Activated B cell treated with CpG ODN at 0.5 μM for 24 hours (primary cell): Measurements from ENCODE around the gene CAPN9. TPM values are rescaled to one million over a fixed set of nuclear protein-coding genes. Genes with fewer than 3 reads are reported as not detected.
"Not testable (repeated sequence)": the region's sequence is repeated elsewhere in the genome, so short reads cannot be mapped to it uniquely, and the experiment has no call there.

Experiments used
- ATAC-seq: fragments of 200-7000 bp; cut with Tn5 transposase; one replicate; pipeline ENCODE4 v1.10.0; 2021; ENCODE audit warnings: low read depth, mild to moderate bottlenecking, moderate library complexity
- CTCF ChIA-PET: fragments of 350-600 bp; sonication (Branson Sonifier 250); formaldehyde crosslinking; loops from one replicate; lab custom pipeline; 2021; ENCODE audit warnings: antibody characterized with exemption; lab: Charles Lee
- POLR2A ChIA-PET: fragments of 350-600 bp; sonication (Branson Sonifier 250); formaldehyde crosslinking; loops from one replicate; lab custom pipeline; 2021; ENCODE audit warnings: antibody characterized with exemption; lab: Charles Lee
- DNase-seq: peaks from one replicate; pipeline ENCODE4 v3.0.0; 2022
- H3K27ac Mint-ChIP-seq: one replicate; pipeline ENCODE4 v1.8.0; 2020; ENCODE audit warnings: mixed read lengths
- H3K27me3 Mint-ChIP-seq: one replicate; pipeline ENCODE4 v1.8.0; 2021; ENCODE audit warnings: mixed read lengths
- H3K36me3 Mint-ChIP-seq: one replicate; pipeline ENCODE4 v1.8.0; 2021; ENCODE audit warnings: low read depth, mixed read lengths
- H3K4me1 Mint-ChIP-seq: one replicate; pipeline ENCODE4 v1.8.0; 2021; ENCODE audit warnings: mixed read lengths
- H3K4me3 Mint-ChIP-seq: one replicate; pipeline ENCODE4 v1.8.0; 2020; ENCODE audit warnings: mild to moderate bottlenecking, mixed read lengths
- H3K9me3 Mint-ChIP-seq: one replicate; pipeline ENCODE4 v1.8.0; 2020; ENCODE audit warnings: mixed read lengths
- intact Hi-C: fragments of 100-400 bp; cut with micrococcal nuclease; formaldehyde crosslinking; loops from one replicate; pipeline ENCODE4 v1.15.1; 2024
- total RNA-seq: library from RNA; stranded (reverse); gene quantifications from 2 replicates; pipeline ENCODE4 v1.2.3, GENCODE V29; 2022
- TF ChIP-seq, protein P1 (sequence below): fragments of 200-600 bp; IDR thresholded peaks from one replicate; pipeline ENCODE4 v1.8.0; 2022; ENCODE audit warnings: antibody characterized with exemption, mild to moderate bottlenecking

CAPN9 gene
- total RNA-seq, 1 donor from 2014 or later = not detected

DNA sequence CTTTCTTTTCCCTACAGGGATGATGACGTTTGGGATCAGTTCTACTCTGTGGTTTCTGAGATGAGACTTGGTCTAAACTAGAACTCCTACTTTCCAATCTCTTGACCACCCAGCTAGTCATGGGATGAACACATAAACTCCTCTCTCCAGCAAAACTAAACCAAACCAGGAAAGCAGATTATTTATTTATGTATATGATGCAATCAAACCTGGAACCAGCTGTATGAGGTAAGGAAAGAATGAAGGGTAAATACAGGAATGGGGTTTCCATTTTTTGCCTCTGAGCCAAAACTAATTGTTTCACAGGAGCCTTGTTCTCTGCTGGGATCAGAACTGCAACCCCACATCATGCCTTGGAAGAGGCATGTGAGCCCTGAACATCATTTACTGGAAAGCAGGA is 29.9 kb upstream of the CAPN9 start:
- DNase-seq (no peak), ATAC-seq (no peak)
- CTCF ChIA-PET = no interaction called here
- intact Hi-C loops = no loop called here
- H3K36me3 Mint-ChIP-seq = no peaks in the 10 kb centered on the region
- POLR2A ChIA-PET = no interaction called here
- H3K27me3 Mint-ChIP-seq = peaks cover 12% of the 10 kb centered on the region
- TF ChIP-seq, protein P1, sequence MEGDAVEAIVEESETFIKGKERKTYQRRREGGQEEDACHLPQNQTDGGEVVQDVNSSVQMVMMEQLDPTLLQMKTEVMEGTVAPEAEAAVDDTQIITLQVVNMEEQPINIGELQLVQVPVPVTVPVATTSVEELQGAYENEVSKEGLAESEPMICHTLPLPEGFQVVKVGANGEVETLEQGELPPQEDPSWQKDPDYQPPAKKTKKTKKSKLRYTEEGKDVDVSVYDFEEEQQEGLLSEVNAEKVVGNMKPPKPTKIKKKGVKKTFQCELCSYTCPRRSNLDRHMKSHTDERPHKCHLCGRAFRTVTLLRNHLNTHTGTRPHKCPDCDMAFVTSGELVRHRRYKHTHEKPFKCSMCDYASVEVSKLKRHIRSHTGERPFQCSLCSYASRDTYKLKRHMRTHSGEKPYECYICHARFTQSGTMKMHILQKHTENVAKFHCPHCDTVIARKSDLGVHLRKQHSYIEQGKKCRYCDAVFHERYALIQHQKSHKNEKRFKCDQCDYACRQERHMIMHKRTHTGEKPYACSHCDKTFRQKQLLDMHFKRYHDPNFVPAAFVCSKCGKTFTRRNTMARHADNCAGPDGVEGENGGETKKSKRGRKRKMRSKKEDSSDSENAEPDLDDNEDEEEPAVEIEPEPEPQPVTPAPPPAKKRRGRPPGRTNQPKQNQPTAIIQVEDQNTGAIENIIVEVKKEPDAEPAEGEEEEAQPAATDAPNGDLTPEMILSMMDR = no peak
- no peaks in the 10 kb centered on the region for H3K4me1 Mint-ChIP-seq
- peaks cover 9% of the 10 kb centered on the region for H3K9me3 Mint-ChIP-seq
- H3K27ac Mint-ChIP-seq = no peak overlapping the region
- no peak overlapping the region for H3K4me3 Mint-ChIP-seq

DNA sequence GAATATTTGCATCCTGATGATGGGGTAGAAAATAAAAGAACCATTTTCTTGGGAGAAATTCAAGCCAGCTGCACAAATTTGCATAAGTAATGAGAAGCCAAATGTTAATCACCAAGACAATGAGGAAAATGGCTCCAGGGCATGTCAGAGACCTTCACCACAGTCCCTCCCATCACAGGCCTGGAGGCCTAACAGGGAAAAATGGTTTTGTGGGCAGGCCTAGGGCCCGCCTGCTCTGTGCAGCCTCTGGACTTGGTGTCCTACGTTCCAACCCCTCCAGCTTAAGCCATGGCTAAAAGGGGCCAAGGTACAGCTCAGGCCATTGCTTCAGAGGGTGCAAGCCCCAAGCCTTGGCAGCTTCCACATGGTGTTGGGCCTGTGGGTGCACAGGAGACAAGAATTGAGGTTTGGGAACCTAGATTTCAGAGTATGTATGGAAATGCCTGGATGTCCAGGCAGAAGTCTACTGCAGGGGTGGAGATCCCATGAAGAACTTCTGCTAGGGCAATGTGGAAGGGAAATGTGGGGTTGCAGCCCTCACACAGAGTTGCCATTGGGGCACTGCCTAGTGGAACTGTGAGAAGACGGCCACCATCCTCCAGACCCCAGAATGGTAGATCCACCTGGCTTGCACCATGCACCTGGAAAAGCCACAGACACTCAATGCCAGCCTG is 25.2 kb upstream of the CAPN9 start:
- POLR2A ChIA-PET, intact Hi-C loops, H3K27me3 Mint-ChIP-seq, H3K36me3 Mint-ChIP-seq, DNase-seq, H3K27ac Mint-ChIP-seq, H3K4me1 Mint-ChIP-seq, H3K4me3 Mint-ChIP-seq, ATAC-seq, CTCF ChIA-PET: not testable (repeated sequence)
- peaks cover 14% of the 10 kb centered on the region for H3K9me3 Mint-ChIP-seq

DNA sequence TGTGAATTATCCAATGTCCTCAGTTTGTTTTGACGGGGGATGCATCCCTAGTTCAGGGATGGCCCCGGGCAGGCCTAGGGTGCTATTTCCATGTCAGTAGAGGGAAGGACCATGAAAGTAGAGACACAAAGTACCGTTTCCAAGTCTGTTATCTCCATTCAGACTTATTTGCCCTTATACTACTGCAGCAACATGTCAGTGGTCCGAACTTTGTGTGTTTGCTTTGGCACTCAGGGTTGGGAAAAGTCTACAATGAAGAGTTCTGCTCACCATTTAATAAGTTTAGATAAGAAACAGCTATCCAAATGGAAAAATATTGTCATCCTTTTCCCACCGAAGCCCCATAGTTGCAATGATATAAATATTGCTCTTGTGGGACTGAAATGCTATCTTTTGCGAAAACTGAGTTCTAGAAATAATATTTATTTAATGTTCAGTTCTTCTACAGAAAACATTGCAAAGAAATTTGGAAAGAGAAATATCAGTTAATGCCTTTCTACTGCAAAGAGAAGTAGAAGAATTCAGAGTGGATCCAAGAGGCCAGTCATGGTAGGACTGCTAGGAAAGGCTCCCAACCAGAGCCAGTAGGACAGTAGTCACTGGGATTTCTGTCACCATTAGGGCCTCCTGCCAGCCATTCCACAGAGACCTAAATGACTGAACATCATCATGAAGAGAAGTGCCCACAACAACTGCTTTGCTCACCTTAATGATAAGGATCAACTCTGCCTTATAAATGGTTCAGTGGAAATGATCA is 21.8 kb upstream of the CAPN9 start:
- H3K36me3 Mint-ChIP-seq = peaks cover 2% of the 10 kb centered on the region
- intact Hi-C loops = no loop called here
- DNase-seq (no peak), ATAC-seq (no peak)
- H3K4me1 Mint-ChIP-seq = no peaks in the 10 kb centered on the region
- H3K27ac Mint-ChIP-seq = no peak overlapping the region
- peaks cover 10% of the 10 kb centered on the region for H3K27me3 Mint-ChIP-seq
- ChIA-PET CTCF (no interaction called here), POLR2A (no interaction called here)
- TF ChIP-seq, protein P1 = no peak
- no peak overlapping the region for H3K4me3 Mint-ChIP-seq
- H3K9me3 Mint-ChIP-seq = peaks cover 14% of the 10 kb centered on the region

DNA sequence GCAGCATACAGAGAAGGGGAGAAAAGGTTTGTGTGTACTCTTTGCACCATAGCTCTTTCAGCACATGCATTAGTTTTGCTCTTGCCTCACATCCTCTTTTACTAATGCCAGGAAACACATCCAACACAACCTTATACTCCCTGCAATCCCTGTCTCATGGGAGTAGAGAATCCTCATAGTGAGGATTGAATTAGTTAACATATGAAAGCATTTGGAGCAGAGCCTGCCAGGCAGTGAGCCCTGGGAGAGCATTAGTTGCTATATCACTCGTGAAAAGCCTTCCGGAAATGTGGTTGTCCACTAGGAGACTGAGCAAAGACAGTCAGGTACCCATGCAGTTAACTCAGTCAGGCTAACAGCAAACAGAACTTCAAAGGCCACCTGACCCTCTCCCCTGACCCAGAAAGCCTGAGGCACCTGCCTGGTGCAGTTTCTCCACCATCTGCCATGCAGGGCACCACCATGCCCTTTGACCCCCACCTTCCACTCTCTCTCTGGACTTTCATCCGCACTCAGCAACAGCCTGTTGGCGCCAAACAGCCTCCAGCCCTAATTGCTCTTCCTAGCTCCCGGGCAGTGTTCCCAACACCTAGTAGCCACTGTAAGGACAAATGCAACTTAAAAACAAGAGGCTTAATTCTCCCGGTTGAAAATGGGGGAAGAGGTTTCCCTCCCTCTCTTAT is 18.3 kb upstream of the CAPN9 start:
- CTCF ChIA-PET = no interaction called here
- no peaks in the 10 kb centered on the region for H3K9me3 Mint-ChIP-seq
- no peak overlapping the region for H3K27ac Mint-ChIP-seq
- no peaks in the 10 kb centered on the region for H3K4me1 Mint-ChIP-seq
- no peak for ATAC-seq
- H3K4me3 Mint-ChIP-seq = no peak overlapping the region
- TF ChIP-seq, protein P1 = no peak
- peaks cover 5% of the 10 kb centered on the region for H3K27me3 Mint-ChIP-seq
- H3K36me3 Mint-ChIP-seq = no peaks in the 10 kb centered on the region
- intact Hi-C loops = no loop called here
- no peak for DNase-seq
- POLR2A ChIA-PET = no interaction called here

DNA sequence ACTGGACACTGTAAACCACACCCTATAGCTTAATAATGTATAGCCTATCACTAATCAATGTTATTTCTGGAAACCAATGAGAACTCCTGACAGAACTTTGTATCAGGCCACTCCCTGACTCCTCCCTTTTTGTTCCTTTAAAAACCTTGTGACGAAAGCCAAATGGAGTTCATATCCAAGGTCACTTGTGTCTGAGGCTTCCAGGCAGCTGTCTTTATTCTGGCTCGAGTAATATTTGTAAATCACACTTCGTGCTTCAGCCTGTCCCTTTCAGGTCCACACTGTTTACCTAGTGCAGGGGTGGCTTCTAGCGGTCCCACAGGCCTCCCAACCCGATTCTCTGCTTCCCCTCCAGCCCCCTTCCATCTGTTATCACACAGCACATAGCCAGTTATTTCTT is 16.2 kb upstream of the CAPN9 start:
- TF ChIP-seq, protein P1 = no peak
- POLR2A ChIA-PET = no interaction called here
- no peak for ATAC-seq

More for the DNA sequence above, 16.2 kb upstream of the CAPN9 start:
- CTCF ChIA-PET = no interaction called here
- no peaks in the 10 kb centered on the region for H3K36me3 Mint-ChIP-seq
- H3K27me3 Mint-ChIP-seq = peaks cover 10% of the 10 kb centered on the region
- no peak for DNase-seq
- H3K4me3 Mint-ChIP-seq = no peak overlapping the region
- no peaks in the 10 kb centered on the region for H3K4me1 Mint-ChIP-seq
- no peaks in the 10 kb centered on the region for H3K9me3 Mint-ChIP-seq
- no peak overlapping the region for H3K27ac Mint-ChIP-seq
- intact Hi-C loops = no loop called here
